NAMALWA (cell line): Measurements from ENCODE around the gene UIMC1.

Experiments used
- DNase-seq: peaks from one replicate; pipeline ENCODE4 v3.0.0-alpha.2; 2015; ENCODE audit warnings: low spot score

Gene UIMC1

GRCh38 chr5:176952531-176953193 lies 53.9 kb downstream of the UIMC1 start:
- no peak for DNase-seq

- no peak for DNase-seq
Observed at GRCh38 chr5:176948458-176948857, 58.1 kb downstream of the UIMC1 start.

DNA sequence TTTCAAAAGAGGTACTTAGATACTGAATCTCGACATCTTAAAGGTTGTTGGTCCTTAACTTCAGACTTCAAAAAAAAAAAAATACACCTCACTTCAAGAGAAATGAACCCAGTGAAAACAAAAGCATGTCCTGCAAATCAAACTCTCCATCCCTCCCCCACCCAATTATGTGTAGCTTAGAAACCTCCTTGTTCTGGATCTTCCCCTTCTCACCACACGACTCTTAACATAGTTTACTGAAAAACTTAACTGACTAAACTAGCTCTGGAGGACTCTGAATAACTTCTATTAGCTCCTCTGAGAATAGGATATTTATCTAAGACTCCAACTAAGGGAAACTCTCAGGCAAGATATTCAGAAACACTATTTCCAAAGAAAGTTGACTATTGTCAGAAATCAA lies 58.7 kb downstream of the UIMC1 start:
- no peak for DNase-seq

DNA sequence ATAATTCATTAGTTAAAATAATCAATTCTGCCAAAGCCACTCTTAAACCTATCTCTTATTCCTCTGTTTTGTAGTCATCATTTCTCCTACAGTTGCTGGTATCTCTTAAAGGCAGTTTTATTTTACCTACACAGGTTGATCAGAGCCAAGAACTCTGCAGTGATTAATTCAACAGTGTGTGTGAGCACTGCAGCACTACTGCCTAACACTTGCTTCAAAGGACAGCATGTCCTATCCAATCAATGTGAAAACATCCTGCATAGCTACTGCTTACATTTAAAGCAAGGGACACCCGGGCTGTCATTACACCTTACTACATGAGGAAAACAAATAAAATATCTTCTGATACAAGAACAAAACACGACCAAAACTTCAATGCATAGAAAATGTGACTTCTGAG lies 62.3 kb downstream of the UIMC1 start:
- no peak for DNase-seq

DNA sequence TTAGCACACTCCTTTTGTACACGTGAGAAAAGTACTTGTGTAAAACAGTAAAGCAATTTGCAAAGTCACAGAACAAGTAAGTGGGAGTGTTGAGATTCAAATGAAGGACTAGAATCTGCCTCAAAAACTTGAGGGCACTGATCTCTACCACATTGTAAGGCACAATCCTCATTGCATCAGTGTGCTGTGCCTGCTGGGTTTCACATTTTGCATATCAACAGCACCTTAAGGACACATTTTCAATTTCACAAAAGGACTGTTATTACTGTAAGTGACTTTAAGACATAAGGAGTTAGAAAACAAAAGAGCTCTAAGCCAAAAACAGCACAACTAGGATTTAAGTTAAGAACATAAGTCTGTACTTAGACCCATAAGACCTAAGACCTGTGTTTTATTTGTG lies 62.8 kb downstream of the UIMC1 start:
- no peak for DNase-seq

DNA sequence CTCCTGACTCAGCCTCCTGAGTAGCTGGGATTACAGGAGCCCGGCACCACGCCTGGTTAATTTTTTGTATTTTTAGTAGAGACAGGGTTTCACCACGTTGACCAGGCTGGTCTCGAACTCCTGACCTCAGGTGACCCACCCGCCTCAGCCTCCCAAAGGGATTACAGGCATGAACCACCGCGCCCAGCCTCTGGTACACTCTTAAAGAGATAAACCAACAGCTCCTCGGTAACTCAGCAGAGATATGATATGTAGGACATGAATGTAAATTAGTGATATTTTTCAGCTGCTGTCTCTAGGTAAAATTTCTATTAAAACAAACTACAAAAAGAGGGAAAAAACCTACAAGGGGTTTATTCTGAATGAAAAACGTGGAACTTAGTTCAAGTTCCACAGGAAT lies 64.6 kb downstream of the UIMC1 start:
- DNase-seq = no peak

- no peak for DNase-seq
Observed at GRCh38 chr5:176938472-176938871, 68.1 kb downstream of the UIMC1 start.

DNA sequence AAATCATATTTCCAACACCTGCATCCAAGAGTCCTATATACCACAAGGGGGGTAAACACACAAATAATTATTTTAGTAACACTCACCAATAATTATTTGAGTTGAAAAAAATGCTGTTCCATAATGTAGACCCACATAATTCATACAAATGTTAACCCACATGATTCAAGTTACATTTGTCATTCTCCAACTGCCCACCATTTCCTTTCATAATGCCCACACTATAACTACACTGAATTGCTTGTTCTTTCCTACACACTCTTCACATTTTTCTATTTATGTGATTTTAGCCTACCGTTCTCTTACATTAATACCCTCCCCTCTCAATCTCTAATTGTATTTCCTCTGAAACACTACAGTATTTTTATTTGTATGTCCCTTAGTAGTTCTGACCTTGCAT lies 71.6 kb downstream of the UIMC1 start:
- DNase-seq = no peak

- no peak for DNase-seq
Observed at GRCh38 chr5:176934309-176934930, 72.2 kb downstream of the UIMC1 start.

GRCh38 chr5:176929654-176930053 lies 76.9 kb downstream of the UIMC1 start:
- DNase-seq = no peak

DNA sequence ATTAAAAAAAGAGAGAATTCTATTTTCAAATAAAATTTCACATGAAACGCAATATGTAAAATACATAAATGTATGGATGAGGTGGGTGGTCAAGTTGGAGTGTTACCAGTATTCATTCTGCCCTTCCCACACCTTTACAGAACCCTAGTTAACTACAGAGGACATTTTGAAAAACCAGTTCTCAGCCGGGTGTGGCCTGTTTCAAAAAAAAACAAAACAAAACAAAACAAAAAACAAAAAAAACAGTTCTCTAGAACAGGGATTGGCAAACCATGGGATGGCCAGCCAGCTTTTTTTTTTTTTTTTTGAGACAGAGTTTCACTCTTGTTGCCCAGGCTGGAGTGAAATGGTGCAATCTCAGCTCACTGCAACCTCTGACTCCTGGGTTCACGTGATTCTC lies 79.0 kb downstream of the UIMC1 start:
- DNase-seq = no peak

DNA sequence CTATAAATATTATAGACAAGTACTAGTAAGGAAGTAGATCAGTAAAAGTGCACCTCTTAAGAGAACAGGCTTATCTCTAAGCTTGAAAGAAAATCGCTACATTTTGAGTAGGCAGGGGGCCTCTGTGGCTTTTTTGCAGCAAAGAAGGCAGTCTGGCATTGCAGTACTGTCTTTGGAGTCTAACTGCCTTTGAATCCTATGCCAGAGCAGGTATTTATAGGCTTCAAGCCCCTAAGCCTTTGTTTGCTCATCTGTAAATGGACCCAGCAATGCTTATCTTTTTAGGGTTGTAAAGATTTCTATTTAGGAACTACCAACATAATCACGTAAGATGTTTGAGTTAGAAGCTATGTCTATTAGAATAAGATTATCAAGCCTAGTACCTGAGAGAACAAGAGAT lies 83.8 kb downstream of the UIMC1 start:
- DNase-seq = no peak

DNA sequence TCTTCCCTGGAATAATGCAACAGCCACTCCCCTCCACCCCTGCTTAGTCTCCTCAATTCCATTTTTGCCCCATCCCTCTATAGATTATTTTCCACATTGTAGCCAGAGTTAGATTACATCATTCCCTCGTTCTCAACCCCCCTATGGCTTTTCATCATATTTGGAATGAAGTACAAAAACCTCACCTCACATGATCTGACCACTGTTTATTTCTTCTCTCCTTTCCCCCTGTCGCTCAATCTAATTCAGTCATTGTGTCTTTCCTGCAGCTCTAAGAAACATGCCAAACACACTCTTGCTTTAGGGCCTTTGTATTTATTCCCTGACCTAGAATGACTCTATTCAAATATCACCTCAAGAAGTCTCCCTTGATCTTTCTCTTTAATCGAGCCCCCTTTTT lies 84.9 kb downstream of the UIMC1 start:
- DNase-seq = no peak

DNA sequence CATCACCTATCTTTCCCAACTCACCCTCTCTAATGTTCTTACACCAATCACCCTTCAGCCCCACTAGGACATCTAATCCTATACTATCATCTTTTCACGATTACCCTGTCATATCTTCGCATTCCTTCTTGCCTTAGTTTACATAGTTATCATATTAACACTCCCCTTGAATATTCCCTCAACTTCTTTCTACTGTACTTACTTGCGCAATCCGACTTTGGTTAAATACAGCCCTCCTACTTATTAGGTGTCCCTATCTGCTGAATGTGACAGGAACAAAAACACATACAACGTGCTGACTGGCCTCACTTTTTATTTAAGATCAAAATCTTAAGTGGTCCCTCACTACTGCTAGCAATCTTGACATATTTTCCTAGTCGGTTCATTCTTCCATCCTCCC lies 88.0 kb downstream of the UIMC1 start:
- no peak for DNase-seq

DNA sequence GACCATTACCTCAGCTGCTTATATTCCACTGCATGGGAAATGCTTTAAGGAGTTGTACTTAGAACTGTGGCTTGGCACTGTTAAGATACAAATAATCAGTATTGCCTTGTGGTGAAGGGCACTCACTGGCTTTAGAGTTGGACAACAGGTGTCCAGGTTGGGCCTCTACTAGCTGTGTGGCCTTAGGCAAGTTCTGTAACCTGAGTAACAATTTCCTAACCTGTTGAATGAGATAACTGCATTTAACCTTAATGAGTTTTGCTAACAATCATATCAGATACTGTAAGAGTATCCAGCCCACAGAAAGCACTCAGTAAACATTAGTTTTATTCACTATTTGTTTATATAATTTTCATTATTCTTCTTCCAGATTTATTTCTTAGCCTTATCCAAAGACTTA lies 90.2 kb downstream of the UIMC1 start:
- DNase-seq = no peak

GRCh38 chr5:176915906-176916305 lies 90.7 kb downstream of the UIMC1 start:
- no peak for DNase-seq

- no peak for DNase-seq
Observed at GRCh38 chr5:176912115-176912514, 94.5 kb downstream of the UIMC1 start.

GRCh38 chr5:176908675-176909368 lies 97.8 kb downstream of the UIMC1 start:
- no peak for DNase-seq

GRCh38 chr5:176906796-176907195 lies 99.8 kb downstream of the UIMC1 start:
- no peak for DNase-seq

DNA sequence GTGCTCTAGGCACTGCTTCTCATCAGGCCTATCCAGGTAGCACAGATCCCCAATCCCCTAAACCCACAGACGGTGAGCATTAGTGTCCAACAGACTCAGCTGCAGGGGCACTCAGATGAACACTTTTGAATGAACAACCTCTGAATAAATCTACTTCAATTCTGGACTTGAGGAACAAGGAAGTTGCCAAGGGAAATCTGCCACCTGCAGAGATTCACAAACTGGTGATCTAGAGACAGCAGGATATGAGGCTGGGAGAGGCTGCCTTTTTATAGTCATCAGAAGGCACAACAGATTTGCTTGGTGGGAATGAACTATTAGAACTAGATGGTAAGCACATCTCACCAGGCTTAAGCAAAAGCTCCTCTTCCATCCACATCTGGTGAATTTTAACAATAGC lies 100.5 kb downstream of the UIMC1 start:
- no peak for DNase-seq

- no peak for DNase-seq
Observed at GRCh38 chr5:176904276-176904675, 102.3 kb downstream of the UIMC1 start.

GRCh38 chr5:176902911-176903664 lies 103.5 kb downstream of the UIMC1 start:
- DNase-seq = no peak
